Sigmoid colon (tissue), 7 donors: ENCODE results near the gene STEAP3. TPM values are rescaled to one million over a fixed set of nuclear protein-coding genes. Genes with fewer than 3 reads are reported as not detected.
A peak's percentile ranks its signal among the peaks of the same experiment; 100 is the strongest.

Source experiments
- DNase-seq: peaks from one replicate; pipeline ENCODE4 v3.0.0-alpha.2; 2019
- H3K27ac ChIP-seq, 4 donors: fragments of 200-600 bp; sonication (generic); one replicate each; pipeline ENCODE4 v1.5.1; 2016 to 2019; ENCODE audit warnings: mild to moderate bottlenecking in 1 of 4
- H3K27me3 ChIP-seq, 3 donors: fragments of 200-600 bp; sonication (generic); one replicate each; pipeline ENCODE4 v1.5.1; 2019; ENCODE audit warnings: mild to moderate bottlenecking in 1 of 3
- H3K36me3 ChIP-seq, 4 donors: fragments of 200-600 bp; sonication (generic); one replicate each; pipeline ENCODE4 v1.5.1; 2016 to 2019
- H3K4me1 ChIP-seq, 4 donors: fragments of 200-600 bp; sonication (generic); one replicate each; pipeline ENCODE4 v1.5.1; 2017 to 2019
- H3K4me3 ChIP-seq, 4 donors: fragments of 200-600 bp; sonication (generic); one replicate each; pipeline ENCODE4 v1.5.1; 2017 to 2019; ENCODE audit warnings: mild to moderate bottlenecking in 2 of 4, moderate library complexity in 1 of 4
- H3K9me3 ChIP-seq, 4 donors: fragments of 200-600 bp in 3 of 4; sonication (generic) in 3 of 4; one replicate each; pipeline versions ENCODE4 v1.5.1 to v1.6.1; 2013 to 2019
- CTCF ChIP-seq, 4 experiments: fragments of 450-650 bp in 3 of 4; fragments of 200-600 bp in 1 of 4; IDR thresholded peaks; one replicate each; pipeline ENCODE4 v1.5.1; 2016 to 2019; ENCODE audit warnings: antibody characterized with exemption in 4 of 4, mild to moderate bottlenecking in 3 of 4, moderate library complexity in 2 of 4
- EP300 ChIP-seq, 4 donors: sonication (generic); formaldehyde crosslinking; IDR thresholded peaks; one replicate each; pipeline ENCODE4 v1.6.1; 2017; ENCODE audit warnings: antibody characterized with exemption in 4 of 4
- POLR2A ChIP-seq, 2 donors: fragments of 450-650 bp; IDR thresholded peaks; one replicate each; pipeline ENCODE4 v1.6.1; 2016; ENCODE audit warnings: antibody characterized with exemption in 2 of 2, mild to moderate bottlenecking in 2 of 2, moderate library complexity in 2 of 2
- POLR2AphosphoS5 ChIP-seq, 4 donors: sonication (generic); formaldehyde crosslinking; IDR thresholded peaks; one replicate each; pipeline ENCODE4 v1.6.1; 2017; ENCODE audit warnings: antibody characterized with exemption in 4 of 4
- WGBS, 2 donors: extraction: QIAGEN DNeasy Blood & Tissue Kit; methylation state at CpG; one replicate each; pipeline ENCODE4 v1.1.7; 2013; 5-methylcytosine and 5-hydroxymethylcytosine counted together
- intact Hi-C: fragments of 100-400 bp; cut with DNase I; formaldehyde crosslinking; loops from one replicate; pipeline ENCODE4 v1.15.1; 2023
- polyA plus RNA-seq, 3 donors: library from polyadenylated mRNA; stranded (reverse); fragments of 200-250 nt; gene quantifications; one replicate each; pipeline ENCODE4 v1.2.3, GENCODE V29; 2013
- total RNA-seq, 4 donors: library from RNA; depleted of rRNA; stranded (reverse); fragments of >200 nt; gene quantifications; one replicate each; pipeline ENCODE4 v1.1.0, GENCODE V29; 2016
- donor health status: healthy with polysubstance abuse.
- donor health status: Bipolar disorder and iron deficiency.
- donor health status: healthy.

The STEAP3 gene
- total and polyA plus RNA-seq, 7 donors, result 1.4 to 16.4 (median 2.8) TPM

- Histone ChIP-seq H3K4me1 (peaks cover 0 to 6% (median 0%) of the 10 kb centered on the region in 4 donors), H3K4me3 (no peak overlapping the region), H3K27me3 (no peaks in the 10 kb centered on the region), H3K27ac (no peak overlapping the region), H3K36me3 (peaks cover 0 to 4% (median 0%) of the 10 kb centered on the region in 4 donors), H3K9me3 (no peaks in the 10 kb centered on the region)
- TF ChIP-seq EP300 (IDR thresholded peaks at IDR 0.05) (no peak), POLR2A (IDR thresholded peaks at IDR 0.05) (no peak), POLR2AphosphoS5 (IDR thresholded peaks at IDR 0.05) (no peak), CTCF (IDR thresholded peaks at IDR 0.05) (no peak)
- 90 to 91% methylated on average over 10 of the region's 10 CpGs for WGBS, 2 donors
- DNase-seq, result no peak
- intact Hi-C loops, result no loop called here
These were observed 72.2 kb downstream of the STEAP3 start for GRCh38 chr2:119295688-119296375.

GRCh38 chr2:119301413-119301812 is 77.8 kb downstream of the STEAP3 start:
- WGBS, 2 donors, result 93 to 98% methylated on average over 6 of the region's 6 CpGs
- H3K9me3 ChIP-seq, result no peaks in the 10 kb centered on the region
- H3K4me3 ChIP-seq, result no peak overlapping the region
- peaks cover 0 to 14% (median 0%) of the 10 kb centered on the region in 4 donors for H3K4me1 ChIP-seq
- H3K27me3 ChIP-seq, result no peaks in the 10 kb centered on the region
- H3K27ac ChIP-seq, result no peak overlapping the region
- no peak for DNase-seq
- no peaks in the 10 kb centered on the region for H3K36me3 ChIP-seq
- no peak for TF ChIP-seq POLR2A (IDR thresholded peaks at IDR 0.05)
- intact Hi-C loops, result no loop called here

GRCh38 chr2:119304847-119305246 is 81.2 kb downstream of the STEAP3 start:
- Histone ChIP-seq H3K4me3 (no peak overlapping the region), H3K27ac (no peak overlapping the region), H3K9me3 (no peaks in the 10 kb centered on the region), H3K36me3 (no peaks in the 10 kb centered on the region), H3K4me1 (peaks cover 0 to 20% (median 0%) of the 10 kb centered on the region in 4 donors), H3K27me3 (no peaks in the 10 kb centered on the region)
- intact Hi-C loops, result no loop called here
- DNase-seq, result no peak
- TF ChIP-seq POLR2AphosphoS5 (IDR thresholded peaks at IDR 0.05), result no peak
- no peak for TF ChIP-seq EP300 (IDR thresholded peaks at IDR 0.05)
- no peak for TF ChIP-seq CTCF (IDR thresholded peaks at IDR 0.05)
- TF ChIP-seq POLR2A (IDR thresholded peaks at IDR 0.05), result no peak
- 21 to 69% methylated on average over 2 of the region's 2 CpGs for WGBS, 2 donors

GRCh38 chr2:119305497-119306195 is 82.0 kb downstream of the STEAP3 start:
- TF ChIP-seq CTCF (IDR thresholded peaks at IDR 0.05) (no peak), POLR2AphosphoS5 (IDR thresholded peaks at IDR 0.05) (no peak), POLR2A (IDR thresholded peaks at IDR 0.05) (no peak), EP300 (IDR thresholded peaks at IDR 0.05) (no peak)
- peak overlapping the region in 3 of 4 donors; percentile 11 to 18 (median 13) for H3K4me3 ChIP-seq
- H3K4me1 ChIP-seq, result peaks cover 0 to 20% (median 0%) of the 10 kb centered on the region in 4 donors
- intact Hi-C loops, result no loop called here
- no peaks in the 10 kb centered on the region for H3K27me3 ChIP-seq
- peak overlapping the region in 3 of 4 donors; percentile 17 to 50 (median 44) for H3K27ac ChIP-seq
- 29 to 67% methylated on average over 12 of the region's 12 CpGs for WGBS, 2 donors
- no peaks in the 10 kb centered on the region for H3K9me3 ChIP-seq
- no peaks in the 10 kb centered on the region for H3K36me3 ChIP-seq
- DNase-seq, result no peak

GRCh38 chr2:119306196-119306590 is 82.6 kb downstream of the STEAP3 start:
- Histone ChIP-seq H3K4me3 (peak overlapping the region in 3 of 4 donors; percentile 11 to 18 (median 13)), H3K4me1 (peaks cover 0 to 20% (median 0%) of the 10 kb centered on the region in 4 donors), H3K9me3 (no peaks in the 10 kb centered on the region), H3K27ac (peak overlapping the region in 3 of 4 donors; percentile 17 to 50 (median 44)), H3K27me3 (no peaks in the 10 kb centered on the region), H3K36me3 (no peaks in the 10 kb centered on the region)
- WGBS, 2 donors, result 60 to 74% methylated on average over 10 of the region's 10 CpGs
- TF ChIP-seq EP300 (IDR thresholded peaks at IDR 0.05) (no peak), POLR2A (IDR thresholded peaks at IDR 0.05) (no peak), CTCF (IDR thresholded peaks at IDR 0.05) (no peak), POLR2AphosphoS5 (IDR thresholded peaks at IDR 0.05) (no peak)
- no peak for DNase-seq
- intact Hi-C loops, result no loop called here
